Peyer's patch (tissue), 4 donors: ENCODE measurements around the gene RAB9A. TPM values are rescaled to one million over a fixed set of nuclear protein-coding genes. Genes with fewer than 3 reads are reported as not detected.

Source experiments
- DNase-seq, 3 donors: peaks; one replicate each; pipeline ENCODE4 v3.0.0-alpha.2; 2017 to 2019
- H3K27ac ChIP-seq, 4 donors: fragments of 200-600 bp; sonication (generic); one replicate each; pipeline ENCODE4 v1.5.1; 2016 to 2019
- H3K27me3 ChIP-seq, 2 donors: fragments of 200-600 bp; sonication (generic); one replicate each; pipeline ENCODE4 v1.5.1; 2019
- H3K36me3 ChIP-seq, 3 donors: fragments of 200-600 bp; sonication (generic); one replicate each; pipeline ENCODE4 v1.5.1; 2016 to 2019
- H3K4me1 ChIP-seq, 4 donors: fragments of 200-600 bp; sonication (generic); one replicate each; pipeline ENCODE4 v1.5.1; 2016 to 2019
- H3K4me3 ChIP-seq, 4 donors: fragments of 200-600 bp; sonication (generic); 1 replicate in 3 of 4; 2 replicates in 1 of 4; pipeline ENCODE4 v1.5.1; 2016 to 2019; ENCODE audit warnings: mild to moderate bottlenecking in 1 of 4
- H3K9me3 ChIP-seq, 4 donors: fragments of 200-600 bp; sonication (generic); one replicate each; pipeline ENCODE4 v1.5.1; 2016 to 2019; ENCODE audit warnings: mild to moderate bottlenecking in 1 of 4
- CTCF ChIP-seq, 6 experiments: fragments of 450-650 bp in 4 of 6; fragments of 200-600 bp in 2 of 6; sonication (generic) in 1 of 6; IDR thresholded peaks; one replicate each; pipeline ENCODE4 v1.5.1; 2017 to 2019; ENCODE audit warnings: antibody characterized with exemption in 6 of 6, mild to moderate bottlenecking in 3 of 6, moderate library complexity in 1 of 6
- POLR2A ChIP-seq, 2 donors: fragments of 450-650 bp; IDR thresholded peaks; one replicate each; pipeline ENCODE4 v1.5.1; 2017; ENCODE audit warnings: antibody characterized with exemption in 2 of 2, mild to moderate bottlenecking in 2 of 2, moderate library complexity in 2 of 2
- total RNA-seq, 4 donors: library from RNA; depleted of rRNA; stranded (reverse); fragments of >200 nt; gene quantifications; one replicate each; pipeline ENCODE4 v1.1.0, GENCODE V29; 2016

Gene RAB9A
- total RNA-seq, 4 donors from 2014 or later, result 8.9 to 56.9 (median 12.8) TPM

GRCh38 chrX:13654116-13654515 lies 34.8 kb upstream of the RAB9A start:
- DNase-seq, result no peak
- no peaks in the 10 kb centered on the region for H3K9me3 ChIP-seq
- peak overlapping the region in 1 of 4 donors; percentile 99 for H3K27ac ChIP-seq
- H3K36me3 ChIP-seq, result no peaks in the 10 kb centered on the region
- H3K27me3 ChIP-seq, result no peaks in the 10 kb centered on the region
- H3K4me1 ChIP-seq, result peaks cover 0 to 4% (median 0%) of the 10 kb centered on the region in 4 donors
- no peak for TF ChIP-seq POLR2A (IDR thresholded peaks at IDR 0.05)
- no peak for TF ChIP-seq CTCF (IDR thresholded peaks at IDR 0.05)
- H3K4me3 ChIP-seq, result no peak overlapping the region

GRCh38 chrX:13655674-13656073 lies 33.3 kb upstream of the RAB9A start:
- H3K9me3 ChIP-seq, result no peaks in the 10 kb centered on the region
- peaks cover 0 to 4% (median 0%) of the 10 kb centered on the region in 4 donors for H3K4me1 ChIP-seq
- no peak overlapping the region for H3K4me3 ChIP-seq
- DNase-seq, result no peak
- no peaks in the 10 kb centered on the region for H3K36me3 ChIP-seq
- H3K27me3 ChIP-seq, result no peaks in the 10 kb centered on the region
- no peak overlapping the region for H3K27ac ChIP-seq
- TF ChIP-seq CTCF (IDR thresholded peaks at IDR 0.05) (no peak), POLR2A (IDR thresholded peaks at IDR 0.05) (no peak)

- Histone ChIP-seq H3K27ac (peak overlapping the region in 1 of 4 donors; percentile 35), H3K4me3 (no peak overlapping the region), H3K36me3 (no peaks in the 10 kb centered on the region), H3K4me1 (peaks cover 0 to 4% (median 0%) of the 10 kb centered on the region in 4 donors), H3K27me3 (no peaks in the 10 kb centered on the region), H3K9me3 (no peaks in the 10 kb centered on the region)
- peak; percentile 59 to 80 (median 73) for TF ChIP-seq CTCF (IDR thresholded peaks at IDR 0.05)
- TF ChIP-seq POLR2A (IDR thresholded peaks at IDR 0.05), result no peak
- no peak for DNase-seq
Observed at GRCh38 chrX:13658602-13659001, 30.3 kb upstream of the RAB9A start.

GRCh38 chrX:13659063-13659462 lies 29.9 kb upstream of the RAB9A start:
- Histone ChIP-seq H3K27ac (peak overlapping the region in 1 of 4 donors; percentile 35), H3K4me1 (peaks cover 0 to 3% (median 0%) of the 10 kb centered on the region in 4 donors), H3K36me3 (no peaks in the 10 kb centered on the region), H3K27me3 (no peaks in the 10 kb centered on the region), H3K4me3 (no peak overlapping the region), H3K9me3 (no peaks in the 10 kb centered on the region)
- TF ChIP-seq CTCF (IDR thresholded peaks at IDR 0.05), result no peak
- TF ChIP-seq POLR2A (IDR thresholded peaks at IDR 0.05), result no peak
- no peak for DNase-seq

DNA sequence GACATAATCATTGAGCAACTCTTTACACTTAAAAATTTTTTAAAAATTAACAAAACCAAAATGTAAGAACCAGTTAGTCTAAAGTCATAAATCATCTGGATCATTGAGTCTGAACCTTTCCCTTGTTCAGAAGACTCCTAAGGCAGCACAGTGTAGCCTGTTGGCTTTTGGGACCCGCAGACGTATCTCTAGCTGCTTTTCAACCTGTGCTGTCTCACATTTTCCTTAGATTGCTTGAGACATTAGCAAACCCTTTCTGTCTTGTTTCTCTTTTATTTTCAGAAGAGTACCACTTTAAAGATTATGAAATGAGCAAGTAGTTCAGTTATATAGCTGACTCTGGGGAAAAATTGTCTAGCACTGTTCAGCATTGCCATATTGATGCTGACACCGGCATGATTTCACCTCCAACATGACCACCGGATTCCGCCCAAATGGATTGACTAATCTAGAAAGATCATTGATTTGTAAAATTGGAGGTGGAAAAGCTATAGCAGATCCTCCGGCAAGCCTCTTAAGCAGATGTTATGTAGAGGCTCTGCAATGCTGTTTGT lies 27.1 kb upstream of the RAB9A start:
- no peaks in the 10 kb centered on the region for H3K36me3 ChIP-seq
- H3K4me3 ChIP-seq, result no peak overlapping the region
- H3K4me1 ChIP-seq, result no peaks in the 10 kb centered on the region
- DNase-seq, result no peak
- H3K27me3 ChIP-seq, result no peaks in the 10 kb centered on the region
- H3K27ac ChIP-seq, result peak overlapping the region; percentile 19 to 67 (median 40)
- no peaks in the 10 kb centered on the region for H3K9me3 ChIP-seq
- TF ChIP-seq CTCF (IDR thresholded peaks at IDR 0.05) (no peak), POLR2A (IDR thresholded peaks at IDR 0.05) (no peak)
